AG04449 (cell line): ENCODE measurements around the gene CPLANE1.
"Not testable (repeated sequence)": the region's sequence is repeated elsewhere in the genome, so short reads cannot be mapped to it uniquely, and the experiment has no call there.

Experiments used
- CTCF ChIA-PET: fragments of 350-600 bp; formaldehyde crosslinking; extraction: SDS; loops from one replicate; lab custom pipeline; 2021; ENCODE audit warnings: antibody characterized with exemption; lab: Yijun Ruan, JAX
- POLR2A ChIA-PET: fragments of 400-600, 350-600 bp; formaldehyde crosslinking; extraction: SDS; loops from one replicate; lab custom pipeline; 2020; ENCODE audit warnings: antibody characterized with exemption, inconsistent platforms; lab: Yijun Ruan, JAX
- DNase-seq: peaks from one replicate; pipeline ENCODE4 v3.0.0-alpha.2; 2010; ENCODE audit warnings: low read depth, low spot score
- H3K4me3 ChIP-seq: 2 replicates; pipeline ENCODE4 v1.5.1; 2011; ENCODE audit warnings: low read depth, mild to moderate bottlenecking, control low read depth, low read length
- CTCF ChIP-seq: IDR thresholded peaks from one replicate; pipeline ENCODE4 v1.5.1; 2011; ENCODE audit warnings: mild to moderate bottlenecking, moderate library complexity, low read length, control low read depth, inconsistent platforms; ENCODE audit not compliant: insufficient read depth; ENCODE audit errors: missing control alignments

CPLANE1 gene

GRCh38 chr5:37234288-37234687 lies 14.9 kb downstream of the CPLANE1 start:
- ChIA-PET CTCF (no interaction called here), POLR2A (no interaction called here)
- no peak for DNase-seq
- TF ChIP-seq CTCF = no peak
- H3K4me3 ChIP-seq = no peak overlapping the region

- H3K4me3 ChIP-seq = no peak overlapping the region
- DNase-seq = no peak
- TF ChIP-seq CTCF = no peak
- CTCF ChIA-PET = no interaction called here
- POLR2A ChIA-PET = no interaction called here
These were observed 22.8 kb downstream of the CPLANE1 start for GRCh38 chr5:37226377-37226776.

GRCh38 chr5:37222181-37222580 lies 27.0 kb downstream of the CPLANE1 start:
- DNase-seq = no peak
- TF ChIP-seq CTCF = no peak
- H3K4me3 ChIP-seq = no peak overlapping the region
- CTCF ChIA-PET = no interaction called here
- POLR2A ChIA-PET = no interaction called here

- H3K4me3 ChIP-seq, DNase-seq, POLR2A ChIA-PET: not testable (repeated sequence)
- CTCF ChIA-PET = interaction anchor here (1.1 kb wide), 1 partner anchor 8 kb away, joined by 3 read pairs; no protein-coding TSS in a partner anchor
These were observed 28.8 kb downstream of the CPLANE1 start for GRCh38 chr5:37220426-37220825.

- DNase-seq = peak; percentile 23
- POLR2A ChIA-PET, CTCF ChIA-PET, H3K4me3 ChIP-seq: not testable (repeated sequence)
These were observed 29.8 kb downstream of the CPLANE1 start for GRCh38 chr5:37219384-37219783.

- POLR2A ChIA-PET = no interaction called here
- no peak for DNase-seq
- CTCF ChIA-PET = interaction anchor here (1.2 kb wide), 1 partner anchor 9 kb away, joined by 4 read pairs; no protein-coding TSS in a partner anchor
- no peak overlapping the region for H3K4me3 ChIP-seq
- no peak for TF ChIP-seq CTCF
These were observed 31.2 kb downstream of the CPLANE1 start for GRCh38 chr5:37217976-37218375.

- POLR2A ChIA-PET = no interaction called here
- DNase-seq = no peak
These were observed 34.6 kb downstream of the CPLANE1 start for GRCh38 chr5:37214550-37214949.

More at GRCh38 chr5:37214550-37214949, 34.6 kb downstream of the CPLANE1 start:
- CTCF ChIA-PET = no interaction called here
- no peak overlapping the region for H3K4me3 ChIP-seq
- no peak for TF ChIP-seq CTCF
